ENCODE results near the gene DDI2.

DDI2 gene

GRCh38 chr1:15639262-15639661 is 22.0 kb downstream of the DDI2 start (continued):
- TF ChIP-seq ZNF404 (tag by site-specific recombination; IDR thresholded peaks at IDR 0.05), result no peak

- CTCF ChIA-PET, result no interaction called here
- Histone ChIP-seq H3K36me3 (ENCODE audit: control insufficient read depth in 2 of 2, insufficient read depth in 1 of 2, low read length in 2 of 2) (peaks cover 52 to 94% of the 10 kb centered on the region in 2 experiments), H3K27ac (ENCODE audit: extremely low read depth, low read depth, low read length) (no peak overlapping the region)
Measured at GRCh38 chr1:15639931-15640330, 22.7 kb downstream of the DDI2 start.

GRCh38 chr1:15640667-15641066 is 23.4 kb downstream of the DDI2 start:
- Histone ChIP-seq H3K9me3 (ENCODE audit: control insufficient read depth, insufficient read depth, low read depth, low read length) (no peaks in the 10 kb centered on the region), H3K4me3 (ENCODE audit: low read depth, low read length) (no peak overlapping the region), H3K36me3 (ENCODE audit: control insufficient read depth in 2 of 2, insufficient read depth in 1 of 2, low read length in 2 of 2) (peaks cover 46 to 94% of the 10 kb centered on the region in 2 experiments), H3K27ac (ENCODE audit: extremely low read depth, low read depth, low read length) (no peak overlapping the region), H3K4me1 (ENCODE audit: control insufficient read depth, insufficient read depth, low read length) (no peaks in the 10 kb centered on the region)
- ChIA-PET CTCF (no interaction called here), POLR2A (no interaction called here)
- TF ChIP-seq MYNN (tag by site-specific recombination; IDR thresholded peaks at IDR 0.05; ENCODE audit: borderline replicate concordance) (0 out of 2 replicates have a peak, but pooled peaks have one; percentile 26), ZNF302 (tag by site-specific recombination; IDR thresholded peaks at IDR 0.05; ENCODE audit: low read depth) (no peak)

More at GRCh38 chr1:15639931-15640330, 22.7 kb downstream of the DDI2 start:
- Histone ChIP-seq H3K4me3 (ENCODE audit: low read depth, low read length) (no peak overlapping the region), H3K4me1 (ENCODE audit: control insufficient read depth, insufficient read depth, low read length) (no peaks in the 10 kb centered on the region), H3K9me3 (ENCODE audit: control insufficient read depth, insufficient read depth, low read depth, low read length) (no peaks in the 10 kb centered on the region)
- POLR2A ChIA-PET, result no interaction called here
- no peak for TF ChIP-seq ZNF791 (tag by site-specific recombination; IDR thresholded peaks at IDR 0.05)
- no peak for TF ChIP-seq ZFP3 (tag by site-specific recombination; IDR thresholded peaks at IDR 0.05; ENCODE audit: low read depth)
- no peak for TF ChIP-seq ZNF138 (tag by site-specific recombination; IDR thresholded peaks at IDR 0.05; ENCODE audit: borderline replicate concordance)
- no peak for TF ChIP-seq TSHZ1 (tag by site-specific recombination; IDR thresholded peaks at IDR 0.05; ENCODE audit: borderline replicate concordance)
- no peak for TF ChIP-seq EGR2 (tag by site-specific recombination; IDR thresholded peaks at IDR 0.05; ENCODE audit: low read depth)
- TF ChIP-seq HOXA7 (CRISPR knock-in tag; IDR thresholded peaks at IDR 0.05; ENCODE audit: borderline replicate concordance), result no peak

GRCh38 chr1:15649937-15650336 is 32.7 kb downstream of the DDI2 start:
- Histone ChIP-seq H3K4me3 (ENCODE audit: low read depth, low read length) (no peak overlapping the region), H3K4me1 (ENCODE audit: control insufficient read depth, insufficient read depth, low read length) (no peaks in the 10 kb centered on the region), H3K27ac (ENCODE audit: extremely low read depth, low read depth, low read length) (no peak overlapping the region), H3K9me3 (ENCODE audit: control insufficient read depth, insufficient read depth, low read depth, low read length) (no peaks in the 10 kb centered on the region), H3K36me3 (ENCODE audit: control insufficient read depth in 2 of 2, insufficient read depth in 1 of 2, low read length in 2 of 2) (peaks cover 33 to 83% of the 10 kb centered on the region in 2 experiments)
- POLR2A ChIA-PET, result no interaction called here
- CTCF ChIA-PET, result no interaction called here
- TF ChIP-seq TRIM28 (IDR thresholded peaks at IDR 0.05; ENCODE audit: borderline replicate concordance, low read length), result no peak
- no peak for TF ChIP-seq ZSCAN23 (tag by site-specific recombination; IDR thresholded peaks at IDR 0.05)
- no peak for TF ChIP-seq FEZF1 (tag by site-specific recombination; IDR thresholded peaks at IDR 0.05)
- no peak for TF ChIP-seq ZBTB6 (tag by site-specific recombination; IDR thresholded peaks at IDR 0.05)
- no peak for TF ChIP-seq REST (tag by site-specific recombination; IDR thresholded peaks at IDR 0.05)
- TF ChIP-seq ZNF510 (tag by site-specific recombination; IDR thresholded peaks at IDR 0.05; ENCODE audit: insufficient replicate concordance), result no peak
- TF ChIP-seq ZNF626 (tag by site-specific recombination; IDR thresholded peaks at IDR 0.05), result no peak
- no peak for TF ChIP-seq ZNF112 (tag by site-specific recombination; IDR thresholded peaks at IDR 0.05)
